Measurements from ENCODE around the gene BTF3L4. TPM values are rescaled to one million over a fixed set of nuclear protein-coding genes. Genes with fewer than 3 reads are reported as not detected.

Gene BTF3L4
- total and polyA plus RNA-seq, 10 donors, result 29.5 to 48.6 (median 37.1) TPM

- H3K36me3 ChIP-seq, result no peaks in the 10 kb centered on the region
- H3K4me1 ChIP-seq, result peaks cover 0 to 6% (median 0%) of the 10 kb centered on the region in 6 donors
- no peak overlapping the region for H3K27ac ChIP-seq
- peaks cover 0 to 25% (median 0%) of the 10 kb centered on the region in 7 donors for H3K27me3 ChIP-seq (replicated peaks in 1 of 7)
- DNase-seq, result no peak
- H3K4me3 ChIP-seq, result no peak overlapping the region
- TF ChIP-seq POLR2A (IDR thresholded peaks at IDR 0.05) (no peak), CTCF (IDR thresholded peaks at IDR 0.05 in 8 of 11, conservative IDR thresholded peaks at IDR 0.05 in 3 of 11) (peak; percentile 11 to 72 (median 56)), POLR2AphosphoS5 (IDR thresholded peaks at IDR 0.05) (no peak)
- WGBS, 5 donors, result 26 to 38% (median 28%) methylated on average over 5 of the region's 5 CpGs
- intact Hi-C loops (cut with DNase I; ENCODE audit: low total_unique reads), result loop anchor here (10.0 kb wide), 1 partner anchor 167 kb away; no protein-coding TSS in a partner anchor
- no peaks in the 10 kb centered on the region for H3K9me3 ChIP-seq
Measured at GRCh38 chr1:52127181-52128180, 71.4 kb downstream of the BTF3L4 start.

- intact Hi-C loops (cut with DNase I; ENCODE audit: low total_unique reads), result loop anchor here (10.0 kb wide), 1 partner anchor 545 kb away; no protein-coding TSS in a partner anchor
- H3K27me3 ChIP-seq (replicated peaks in 1 of 7), result peaks cover 0 to 47% (median 0%) of the 10 kb centered on the region in 7 donors
- DNase-seq, result no peak
- WGBS, 5 donors, result 43 to 66% (median 50%) methylated on average over 5 of the region's 5 CpGs
- H3K4me3 ChIP-seq, result no peak overlapping the region
- no peaks in the 10 kb centered on the region for H3K36me3 ChIP-seq
- peaks cover 10 to 44% (median 32%) of the 10 kb centered on the region in 6 donors for H3K4me1 ChIP-seq
- no peaks in the 10 kb centered on the region for H3K9me3 ChIP-seq
- no peak for TF ChIP-seq CTCF (IDR thresholded peaks at IDR 0.05 in 8 of 11, conservative IDR thresholded peaks at IDR 0.05 in 3 of 11)
- TF ChIP-seq POLR2AphosphoS5 (IDR thresholded peaks at IDR 0.05), result no peak
- no peak for TF ChIP-seq POLR2A (IDR thresholded peaks at IDR 0.05)
- H3K27ac ChIP-seq, result peak overlapping the region in 2 of 8 donors; percentile 22 to 26
Measured at GRCh38 chr1:52139817-52140540, 83.9 kb downstream of the BTF3L4 start.

Other genes starting within 250 kb of the BTF3L4 start
- 100 to 1,000 TPM; 105 to 189 (median 132) TPM for gene NRDC, start 177.6 kb upstream of the BTF3L4 start, total RNA-seq
- 10 to 100 TPM; 61.3 to 85.5 (median 75.2) TPM for gene NRDC, start 177.6 kb upstream of the BTF3L4 start, polyA plus RNA-seq
- gene RAB3B, start 65.6 kb upstream of the BTF3L4 start, total RNA-seq, result under 1 TPM; 0.11 to 0.32 (median 0.13) TPM
- under 1 TPM in 1 of 3 donors, not detected in 2; 0.02 TPM for gene RAB3B, start 65.6 kb upstream of the BTF3L4 start, polyA plus RNA-seq
- 10 to 100 TPM in 3 of 7 donors, 1 to 10 TPM in 4; 7.4 to 15.7 (median 9.5) TPM for gene KTI12, start 22.5 kb upstream of the BTF3L4 start, total RNA-seq
- gene KTI12, start 22.5 kb upstream of the BTF3L4 start, polyA plus RNA-seq, result 10 to 100 TPM in 2 of 3 donors, 1 to 10 TPM in 1; 9.4 to 14.5 (median 12.0) TPM
- 10 to 100 TPM; 40.1 to 49.5 (median 44.2) TPM for gene TXNDC12, start 1.1 kb upstream of the BTF3L4 start, total RNA-seq
- gene TXNDC12, start 1.1 kb upstream of the BTF3L4 start, polyA plus RNA-seq, result 10 to 100 TPM; 10.3 to 18.1 (median 17.7) TPM
- gene ZFYVE9, start 85.8 kb downstream of the BTF3L4 start, total RNA-seq, result 10 to 100 TPM in 4 of 7 donors, 1 to 10 TPM in 3; 7.2 to 16.7 (median 10.6) TPM
- 1 to 10 TPM in 1 of 3 donors, under 1 TPM in 2; 0.72 to 2.2 (median 0.88) TPM for gene ZFYVE9, start 85.8 kb downstream of the BTF3L4 start, polyA plus RNA-seq